Ovary (tissue), 3 donors: ENCODE results near the gene STAP2.

Experiments
- EP300 ChIP-seq: sonication (generic); formaldehyde crosslinking; IDR thresholded peaks from one replicate; pipeline ENCODE4 v1.6.1; 2017; ENCODE audit warnings: antibody characterized with exemption
- POLR2A ChIP-seq: fragments of 450-650 bp; IDR thresholded peaks from one replicate; pipeline ENCODE4 v1.6.1; 2017; ENCODE audit warnings: antibody characterized with exemption, mild to moderate bottlenecking, moderate library complexity
- TF ChIP-seq, protein P1 (sequence below), 3 donors: fragments of 450-650 bp in 2 of 3; fragments of 200-600 bp in 1 of 3; IDR thresholded peaks; one replicate each; pipeline versions ENCODE4 v1.5.1 to v1.8.0; 2016 to 2022; ENCODE audit warnings: antibody characterized with exemption in 3 of 3, mild to moderate bottlenecking in 1 of 3
- donor health status: DM: no; HTN: no; CAD: no.

- TF ChIP-seq, protein P1, sequence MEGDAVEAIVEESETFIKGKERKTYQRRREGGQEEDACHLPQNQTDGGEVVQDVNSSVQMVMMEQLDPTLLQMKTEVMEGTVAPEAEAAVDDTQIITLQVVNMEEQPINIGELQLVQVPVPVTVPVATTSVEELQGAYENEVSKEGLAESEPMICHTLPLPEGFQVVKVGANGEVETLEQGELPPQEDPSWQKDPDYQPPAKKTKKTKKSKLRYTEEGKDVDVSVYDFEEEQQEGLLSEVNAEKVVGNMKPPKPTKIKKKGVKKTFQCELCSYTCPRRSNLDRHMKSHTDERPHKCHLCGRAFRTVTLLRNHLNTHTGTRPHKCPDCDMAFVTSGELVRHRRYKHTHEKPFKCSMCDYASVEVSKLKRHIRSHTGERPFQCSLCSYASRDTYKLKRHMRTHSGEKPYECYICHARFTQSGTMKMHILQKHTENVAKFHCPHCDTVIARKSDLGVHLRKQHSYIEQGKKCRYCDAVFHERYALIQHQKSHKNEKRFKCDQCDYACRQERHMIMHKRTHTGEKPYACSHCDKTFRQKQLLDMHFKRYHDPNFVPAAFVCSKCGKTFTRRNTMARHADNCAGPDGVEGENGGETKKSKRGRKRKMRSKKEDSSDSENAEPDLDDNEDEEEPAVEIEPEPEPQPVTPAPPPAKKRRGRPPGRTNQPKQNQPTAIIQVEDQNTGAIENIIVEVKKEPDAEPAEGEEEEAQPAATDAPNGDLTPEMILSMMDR (IDR thresholded peaks at IDR 0.05): no peak
- no peak for TF ChIP-seq POLR2A
- no peak for TF ChIP-seq EP300
Measured at GRCh38 chr19:4346020-4346383, 7.4 kb upstream of the STAP2 start.
